Measurements from ENCODE around the gene LYST.
A peak's percentile ranks its signal among the peaks of the same experiment; 100 is the strongest.
"Not testable (repeated sequence)": the region's sequence is repeated elsewhere in the genome, so short reads cannot be mapped to it uniquely, and the experiment has no call there.

The LYST gene

GRCh38 chr1:235661568-235661967 lies 205.1 kb downstream of the LYST start:
- no peak for DNase-seq (ENCODE audit: low read depth in 2 of 2)

GRCh38 chr1:235659186-235659771 lies 207.4 kb downstream of the LYST start:
- no peak for DNase-seq (ENCODE audit: low read depth in 2 of 2)

- DNase-seq (ENCODE audit: low read depth in 2 of 2) = no peak
Observed at GRCh38 chr1:235657747-235658526, 208.8 kb downstream of the LYST start.

GRCh38 chr1:235657269-235657668 lies 209.4 kb downstream of the LYST start:
- DNase-seq (ENCODE audit: low read depth in 2 of 2) = no peak

GRCh38 chr1:235652364-235652763 lies 214.3 kb downstream of the LYST start:
- no peak for DNase-seq (ENCODE audit: low read depth in 2 of 2)

GRCh38 chr1:235651170-235651806 lies 215.4 kb downstream of the LYST start:
- DNase-seq (ENCODE audit: low read depth in 2 of 2) = no peak

GRCh38 chr1:235650341-235651169 lies 216.2 kb downstream of the LYST start:
- DNase-seq (ENCODE audit: low read depth in 2 of 2) = no peak

- DNase-seq (ENCODE audit: low read depth in 2 of 2) = no peak
Observed at GRCh38 chr1:235649368-235650163, 217.1 kb downstream of the LYST start, which contains the start of gene GNG4. TSS of gene GNG4 (minus strand) at chr1:235649784. CDS start at chr1:235583838, 65,946 bp downstream.

- DNase-seq (ENCODE audit: low read depth in 2 of 2) = peak; percentile 18 to 29
Observed at GRCh38 chr1:235648954-235649367, 217.7 kb downstream of the LYST start.

GRCh38 chr1:235648407-235648907 lies 218.2 kb downstream of the LYST start:
- no peak for DNase-seq (ENCODE audit: low read depth in 2 of 2)

- not testable (repeated sequence) for DNase-seq (ENCODE audit: low read depth in 2 of 2)
Observed at GRCh38 chr1:235647537-235647936, 219.2 kb downstream of the LYST start.

- no peak for DNase-seq (ENCODE audit: low read depth in 2 of 2)
Observed at GRCh38 chr1:235646463-235646862, 220.2 kb downstream of the LYST start.

GRCh38 chr1:235644693-235645305 lies 221.9 kb downstream of the LYST start:
- no peak for DNase-seq (ENCODE audit: low read depth in 2 of 2)

GRCh38 chr1:235643837-235644692 lies 222.6 kb downstream of the LYST start:
- DNase-seq (ENCODE audit: low read depth in 2 of 2) = no peak

GRCh38 chr1:235642943-235643371 lies 223.7 kb downstream of the LYST start:
- no peak for DNase-seq (ENCODE audit: low read depth in 2 of 2)

- DNase-seq (ENCODE audit: low read depth in 2 of 2) = peak; percentile 29 to 39
Observed at GRCh38 chr1:235642011-235642942, 224.4 kb downstream of the LYST start.

GRCh38 chr1:235640580-235640979 lies 226.1 kb downstream of the LYST start:
- no peak for DNase-seq (ENCODE audit: low read depth in 2 of 2)

Measured in stimulated activated CD8-positive, alpha-beta memory T cell treated with anti-CD3 and anti-CD28 coated beads, Interleukin-2, amount 100 ng/mL, for 1 hour (primary cell).